CMK (cell line): Measurements from ENCODE around the gene ZNF107.
"Not testable (repeated sequence)": the region's sequence is repeated elsewhere in the genome, so short reads cannot be mapped to it uniquely, and the experiment has no call there.

Source experiments
- DNase-seq: peaks from one replicate; pipeline ENCODE4 v3.0.0-alpha.2; 2010; ENCODE audit warnings: low read depth

Gene ZNF107

GRCh38 chr7:64651203-64651602, 14.7 kb upstream of the ZNF107 start:
- DNase-seq = no peak

- DNase-seq = no peak
These were observed 14.2 kb upstream of the ZNF107 start for GRCh38 chr7:64651632-64652165.

- DNase-seq = no peak
These were observed 12.1 kb upstream of the ZNF107 start for GRCh38 chr7:64653721-64654401.

GRCh38 chr7:64654796-64655548, 11.0 kb upstream of the ZNF107 start:
- DNase-seq = no peak

GRCh38 chr7:64655811-64656210, 10.1 kb upstream of the ZNF107 start:
- DNase-seq = no peak

DNA sequence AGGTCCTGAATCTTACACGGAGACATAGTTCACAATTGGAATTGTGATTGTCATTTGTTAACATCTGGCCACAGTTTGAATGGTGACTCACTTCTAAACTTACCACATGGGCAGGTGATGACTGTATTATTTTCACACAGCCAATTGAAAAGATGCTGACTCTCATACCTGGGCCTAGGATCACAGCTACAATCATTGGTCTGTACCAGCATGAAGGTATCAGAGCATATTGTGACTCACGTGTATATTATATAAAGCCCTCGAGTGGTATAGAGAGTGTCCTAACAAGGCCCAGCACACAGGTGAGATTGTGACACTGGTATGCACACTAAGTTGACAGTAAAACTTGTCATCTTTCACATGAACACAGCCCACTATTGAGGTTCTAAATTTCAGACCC, 9.4 kb upstream of the ZNF107 start:
- no peak for DNase-seq

DNA sequence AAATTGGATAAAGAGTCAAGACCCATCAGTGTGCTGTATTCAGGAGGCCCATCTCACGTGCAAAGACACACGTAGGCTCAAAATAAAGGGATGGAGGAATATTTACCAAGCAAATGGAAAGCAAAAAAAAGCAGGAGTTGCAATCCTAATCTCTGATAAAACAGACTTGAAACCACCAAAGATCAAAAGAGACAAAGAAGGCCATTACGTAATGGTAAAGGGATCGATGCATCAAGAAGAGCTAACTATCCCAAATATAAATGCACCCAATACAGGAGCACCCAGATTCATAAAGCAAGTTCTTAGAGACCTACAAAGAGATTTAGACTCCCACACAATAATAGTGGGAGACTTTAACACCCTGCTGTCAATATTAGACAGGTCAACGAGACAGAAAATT, 3.8 kb upstream of the ZNF107 start:
- not testable (repeated sequence) for DNase-seq

DNA sequence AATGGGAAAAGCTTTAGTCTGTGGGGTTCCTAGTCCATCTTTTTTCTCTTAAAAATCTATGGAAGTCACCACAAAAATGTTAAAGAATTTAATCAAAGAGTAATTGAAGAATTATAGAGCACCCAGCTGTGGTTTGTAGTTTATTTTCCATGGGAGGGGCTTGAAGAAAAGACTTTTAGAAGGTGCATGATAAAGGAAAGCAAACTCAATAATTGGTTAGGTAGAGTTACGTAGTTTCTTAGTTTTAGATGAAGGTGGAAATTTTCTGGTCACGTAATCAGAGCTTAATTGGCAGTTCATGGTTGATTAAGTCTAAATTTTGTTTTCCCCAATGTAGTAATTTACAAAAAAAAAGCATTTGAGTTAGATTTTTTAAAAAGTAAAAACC, 724 bp downstream of the ZNF107 start:
- no peak for DNase-seq

GRCh38 chr7:64667311-64667710, 1.4 kb downstream of the ZNF107 start:
- no peak for DNase-seq

DNA sequence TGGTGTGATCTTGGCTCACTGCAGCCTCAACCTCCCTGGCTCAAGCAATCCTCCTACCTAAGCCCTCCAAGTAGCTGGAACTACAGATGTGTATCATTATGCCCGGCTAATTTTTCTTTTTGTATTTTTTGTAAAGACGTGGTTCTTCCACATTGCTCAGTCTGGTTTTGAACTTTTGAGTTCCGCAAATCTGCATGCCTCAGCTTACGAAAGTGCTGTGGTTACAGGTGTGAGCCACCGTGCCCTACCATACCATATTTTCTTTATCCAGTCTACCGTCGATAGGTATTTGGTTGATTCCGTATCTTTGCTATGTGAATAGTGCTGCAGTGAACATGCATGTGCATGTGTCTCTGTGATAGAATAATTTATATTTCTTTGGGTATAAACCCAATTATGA, 6.5 kb downstream of the ZNF107 start:
- no peak for DNase-seq

DNA sequence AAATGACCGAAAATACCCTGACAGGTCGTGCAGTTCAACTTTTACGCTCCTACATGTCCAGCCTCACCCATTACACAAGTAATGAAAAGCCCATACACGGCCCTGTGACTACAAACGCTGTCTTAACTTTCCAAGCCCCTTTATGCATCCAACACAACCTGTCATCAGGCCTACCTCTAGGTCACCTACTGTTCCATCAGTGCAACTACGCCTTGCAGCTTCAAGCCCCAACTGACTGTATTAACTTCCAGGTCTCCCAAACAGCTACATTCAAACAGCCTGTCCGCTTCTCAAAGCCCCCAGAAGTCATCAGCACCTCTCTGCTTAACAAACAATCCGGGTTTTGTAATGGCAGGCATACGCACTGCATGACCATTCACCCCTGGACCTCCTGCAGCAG, 19.2 kb downstream of the ZNF107 start:
- no peak for DNase-seq

DNA sequence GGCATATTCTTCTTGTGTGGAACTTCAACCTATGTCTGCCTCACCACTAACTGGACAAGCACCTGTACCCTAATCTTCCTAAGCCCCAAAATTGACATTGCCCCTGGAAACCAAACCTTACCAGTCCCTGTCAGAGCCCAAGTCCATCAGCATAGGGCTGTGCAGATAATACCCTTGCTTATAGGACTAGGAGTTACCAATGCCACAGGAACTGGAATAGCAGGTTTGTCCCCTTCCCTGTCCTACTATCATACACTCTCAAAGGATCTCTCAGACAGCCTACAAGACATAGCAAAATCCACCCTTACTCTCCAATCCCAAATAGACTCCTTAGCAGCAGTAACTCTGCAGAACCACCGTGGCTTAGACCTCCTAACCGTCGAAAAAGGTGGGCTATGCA, 19.8 kb downstream of the ZNF107 start:
- no peak for DNase-seq

DNA sequence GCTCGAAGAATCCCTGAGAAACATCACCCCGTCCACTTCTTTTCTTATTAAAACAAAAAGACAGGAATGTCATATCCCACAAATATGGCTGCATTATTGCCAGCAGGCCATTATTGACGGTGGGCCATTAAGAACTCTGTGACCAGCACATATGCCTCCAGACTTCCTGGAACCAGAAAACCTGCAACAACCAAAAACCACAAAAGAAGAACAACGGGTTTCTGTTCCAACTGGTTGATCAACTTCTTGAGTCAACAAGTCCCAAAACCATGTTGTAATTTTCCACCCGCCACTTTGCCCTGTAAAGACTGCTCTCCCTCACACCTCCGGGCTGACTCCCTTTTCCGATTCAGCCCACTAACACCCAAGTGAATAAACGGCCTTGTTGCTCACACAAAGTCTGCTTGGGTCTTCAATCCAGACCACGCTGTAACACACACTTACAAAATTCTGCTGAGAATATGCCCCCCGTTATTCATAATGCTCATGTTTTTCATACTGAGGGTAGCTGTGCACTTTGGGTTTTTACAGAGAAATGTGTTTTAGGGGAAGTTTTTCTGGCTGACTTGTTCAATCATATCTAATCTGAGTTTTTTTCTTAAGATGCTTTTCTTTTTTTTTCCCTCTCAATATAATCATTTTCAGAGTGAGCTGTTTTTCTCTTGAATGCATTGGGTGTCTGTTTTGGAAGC, 20.7 kb downstream of the ZNF107 start:
- DNase-seq = no peak

- DNase-seq = no peak
These were observed 21.3 kb downstream of the ZNF107 start for GRCh38 chr7:64687249-64687648.

- no peak for DNase-seq
These were observed 23.1 kb downstream of the ZNF107 start for GRCh38 chr7:64688988-64689387.

GRCh38 chr7:64691831-64692230, 25.9 kb downstream of the ZNF107 start:
- DNase-seq = no peak

- DNase-seq = not testable (repeated sequence)
These were observed 31.9 kb downstream of the ZNF107 start for GRCh38 chr7:64697863-64698262.

DNA sequence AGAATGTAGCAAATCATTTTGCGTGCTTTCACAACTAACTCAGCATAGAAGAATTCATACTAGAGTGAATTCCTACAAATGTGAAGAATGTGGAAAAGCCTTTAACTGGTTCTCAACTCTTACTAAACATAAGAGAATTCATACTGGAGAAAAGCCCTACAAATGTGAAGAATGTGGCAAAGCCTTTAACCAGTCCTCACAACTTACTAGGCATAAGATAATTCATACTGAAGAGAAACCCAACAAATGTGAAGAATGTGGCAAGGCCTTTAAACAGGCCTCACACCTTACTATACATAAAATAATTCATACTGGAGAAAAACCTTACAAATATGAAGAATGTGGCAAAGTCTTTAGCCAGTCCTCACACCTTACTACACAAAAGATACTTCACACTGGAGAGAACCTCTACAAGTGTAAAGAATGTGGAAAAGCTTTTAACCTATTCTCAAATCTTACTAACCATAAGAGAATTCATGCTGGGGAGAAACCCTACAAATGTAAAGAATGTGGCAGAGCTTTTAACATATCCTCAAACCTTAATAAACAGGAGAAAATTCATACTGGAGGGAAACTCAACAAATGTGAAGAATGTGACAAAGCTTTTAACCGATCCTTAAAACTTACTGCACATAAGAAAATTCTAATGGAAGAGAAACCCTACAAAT, 40.8 kb downstream of the ZNF107 start:
- no peak for DNase-seq

- DNase-seq = not testable (repeated sequence)
These were observed 52.0 kb downstream of the ZNF107 start for GRCh38 chr7:64717896-64718295.

- DNase-seq = no peak
These were observed 63.3 kb downstream of the ZNF107 start for GRCh38 chr7:64729089-64729848.

DNA sequence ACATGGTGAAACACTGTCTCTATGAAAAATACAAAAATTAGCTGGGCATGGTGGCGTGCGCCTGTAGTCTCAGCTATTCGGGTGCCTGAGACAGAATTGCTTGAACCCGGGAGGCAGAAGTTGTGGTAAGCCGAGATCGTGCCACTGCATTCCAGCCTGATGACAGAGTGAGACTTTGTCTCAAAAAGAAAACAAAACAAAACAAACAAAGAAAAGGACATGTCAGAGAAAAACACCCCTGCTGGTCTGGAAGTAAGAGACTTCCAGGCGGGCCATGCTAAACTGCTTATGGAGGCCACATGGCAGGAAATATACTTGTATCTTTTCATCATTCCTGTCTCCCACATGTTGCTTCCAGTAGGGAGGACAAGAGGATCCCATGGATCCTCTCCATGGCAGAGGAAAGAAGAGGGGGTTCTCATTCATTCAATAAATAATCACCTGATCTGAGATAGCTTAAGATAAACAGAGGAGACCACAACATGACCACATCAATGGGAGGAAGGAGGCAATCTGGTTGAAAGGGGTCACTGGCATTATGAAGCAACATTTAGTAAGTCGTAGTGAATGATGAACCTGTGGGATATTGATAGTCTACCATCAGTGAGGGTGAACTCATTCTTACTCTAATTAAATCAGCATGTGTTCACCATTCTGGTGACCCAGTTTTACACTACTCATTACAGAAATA, 67.8 kb downstream of the ZNF107 start:
- no peak for DNase-seq
